Fibroblast of peridontal ligament (primary cell): ENCODE data around the gene SMIM44.
A peak's percentile ranks its signal among the peaks of the same experiment; 100 is the strongest.
"Not testable (repeated sequence)": the region's sequence is repeated elsewhere in the genome, so short reads cannot be mapped to it uniquely, and the experiment has no call there.

Source experiments
- DNase-seq: peaks from one replicate; pipeline ENCODE4 v3.0.0-alpha.2; 2010; ENCODE audit errors: extremely low read depth

SMIM44 gene

DNA sequence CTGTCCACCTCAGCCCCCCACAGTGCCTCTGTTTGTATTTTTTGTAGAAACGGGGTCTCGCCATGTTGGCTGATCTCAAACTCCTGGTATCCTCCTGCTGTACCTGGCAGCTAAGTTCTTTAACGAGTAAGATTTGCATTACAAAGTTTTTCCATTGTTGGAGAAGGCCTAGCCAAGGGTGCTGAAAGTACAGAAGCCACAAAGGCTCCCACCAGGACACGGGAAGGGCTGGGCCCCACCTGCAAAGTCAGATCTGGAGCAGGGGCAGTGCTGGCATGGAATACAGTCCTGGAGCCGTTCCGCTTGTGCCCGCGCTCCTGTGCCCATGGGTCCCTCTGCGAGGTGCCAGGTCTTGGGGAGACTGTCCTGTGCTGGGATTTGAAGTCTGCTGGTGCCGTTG, 35.0 kb upstream of the SMIM44 start:
- DNase-seq: no peak

DNA sequence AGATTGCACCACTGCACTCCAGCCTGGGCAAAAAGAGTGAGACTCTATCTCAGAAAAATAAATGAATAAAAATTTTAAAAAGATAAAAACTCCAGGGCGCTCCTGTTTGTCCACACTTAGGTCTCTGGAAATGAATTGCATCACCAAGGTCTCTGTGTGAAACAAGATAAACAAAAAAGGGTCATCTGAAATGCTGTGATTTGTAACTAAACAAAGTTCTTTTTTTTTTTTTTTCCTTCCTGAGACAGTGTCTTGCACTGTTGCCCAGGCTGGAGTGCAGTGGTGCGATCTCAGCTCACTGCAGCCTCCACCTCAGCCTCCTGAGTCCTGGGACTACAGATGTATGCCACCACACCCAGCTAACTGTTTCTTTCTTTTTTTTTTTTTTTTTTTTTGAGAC, 34.4 kb upstream of the SMIM44 start:
- no peak for DNase-seq

GRCh38 chr19:3516675-3517207, 33.5 kb upstream of the SMIM44 start:
- DNase-seq: no peak

GRCh38 chr19:3515891-3516422, 32.7 kb upstream of the SMIM44 start:
- DNase-seq: peak; percentile 41

GRCh38 chr19:3514930-3515329, 31.7 kb upstream of the SMIM44 start:
- no peak for DNase-seq

GRCh38 chr19:3513229-3514140, 30.2 kb upstream of the SMIM44 start:
- no peak for DNase-seq

DNA sequence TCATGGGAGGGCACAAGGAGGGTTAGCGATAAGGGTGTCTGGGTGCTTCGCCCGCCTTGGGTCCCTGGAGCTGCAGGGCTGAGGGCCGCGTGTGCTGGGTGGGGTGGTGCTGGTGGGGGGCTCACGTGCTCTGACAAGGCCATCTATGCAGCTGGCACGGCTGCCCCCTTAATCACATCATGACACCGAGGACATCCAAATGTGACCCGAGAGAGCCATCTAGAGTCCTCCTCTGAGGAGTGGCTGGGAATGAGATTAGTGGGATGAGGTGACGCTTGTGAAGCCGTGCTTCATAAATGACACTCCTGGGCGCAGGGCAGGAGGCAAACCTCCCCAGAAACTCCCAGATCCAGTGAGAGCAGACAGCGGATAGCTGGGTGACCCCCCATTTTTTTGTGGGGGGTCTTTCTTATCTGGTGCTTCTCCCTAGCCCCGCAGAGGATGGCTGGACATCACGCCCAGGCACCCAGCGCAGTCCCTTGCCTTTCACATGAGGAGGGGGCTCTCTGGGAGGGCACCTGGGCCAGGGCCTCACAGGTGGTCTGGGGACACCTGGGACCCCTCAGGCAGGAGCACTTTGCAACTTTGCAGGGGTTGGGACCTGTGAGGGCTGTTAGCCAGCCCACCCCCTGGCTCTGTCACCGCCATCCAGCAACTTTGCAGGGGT, 29.5 kb upstream of the SMIM44 start:
- DNase-seq: no peak

GRCh38 chr19:3511506-3512251, 28.4 kb upstream of the SMIM44 start:
- no peak for DNase-seq

DNA sequence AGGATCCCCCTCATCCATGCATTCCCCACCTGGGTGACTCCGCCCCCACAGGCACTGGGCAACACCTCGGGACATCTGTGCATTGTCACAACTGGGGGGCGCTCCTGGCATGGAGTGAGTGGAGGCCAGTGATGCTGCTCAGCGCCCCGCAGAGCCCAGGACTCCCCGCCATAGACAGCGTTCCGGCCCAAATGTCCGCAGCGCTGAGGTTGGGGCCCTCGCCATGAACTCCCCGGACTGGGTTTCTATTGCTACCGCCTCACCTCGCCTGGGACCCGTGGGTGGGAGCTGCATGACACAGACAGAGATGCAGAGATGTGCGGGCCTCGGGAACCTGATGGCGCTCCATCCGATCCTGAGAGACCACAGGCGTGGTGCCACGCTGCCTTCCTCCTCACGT, 27.5 kb upstream of the SMIM44 start:
- no peak for DNase-seq

GRCh38 chr19:3509566-3509989, 26.3 kb upstream of the SMIM44 start:
- no peak for DNase-seq

DNA sequence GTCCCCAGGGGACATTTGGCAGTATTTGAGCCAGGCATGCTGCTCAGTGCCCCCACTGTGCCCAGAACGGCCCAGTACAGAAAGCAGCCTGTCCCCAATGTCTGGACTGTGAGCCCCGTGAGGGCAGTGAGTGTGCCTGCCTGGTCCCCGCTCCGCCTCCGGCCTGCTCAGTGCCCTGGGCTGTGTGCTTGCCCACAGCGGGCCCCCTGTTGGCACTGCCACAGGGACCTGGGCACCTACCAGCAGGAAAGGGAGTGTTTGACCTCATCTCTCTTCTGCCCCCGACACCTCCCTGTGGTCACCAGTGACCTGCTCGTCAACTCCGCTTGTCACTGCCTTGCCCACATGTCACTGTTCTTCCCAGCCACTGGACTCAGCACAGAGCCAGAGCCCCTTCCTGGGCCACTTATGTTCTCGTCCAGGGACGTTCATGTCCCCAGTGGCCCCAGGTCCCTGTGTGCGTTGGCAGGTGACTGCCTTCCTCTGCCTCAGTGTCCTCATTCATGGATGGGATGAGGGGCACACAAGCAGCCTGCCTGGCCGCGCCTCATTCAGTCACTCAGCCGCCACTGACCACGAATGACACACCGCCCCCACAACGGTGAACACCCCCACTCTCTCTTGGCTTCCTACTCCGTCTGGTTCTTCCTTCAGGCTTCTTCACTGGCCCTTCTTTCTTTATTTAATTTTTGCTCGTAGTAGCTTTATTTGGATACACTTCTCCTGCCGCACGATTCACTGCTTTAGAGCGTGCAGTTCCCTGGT, 25.7 kb upstream of the SMIM44 start:
- DNase-seq: no peak

- not testable (repeated sequence) for DNase-seq
Measured at GRCh38 chr19:3508121-3508661, 24.9 kb upstream of the SMIM44 start.

- no peak for DNase-seq
Measured at GRCh38 chr19:3507371-3508120, 24.3 kb upstream of the SMIM44 start.

DNA sequence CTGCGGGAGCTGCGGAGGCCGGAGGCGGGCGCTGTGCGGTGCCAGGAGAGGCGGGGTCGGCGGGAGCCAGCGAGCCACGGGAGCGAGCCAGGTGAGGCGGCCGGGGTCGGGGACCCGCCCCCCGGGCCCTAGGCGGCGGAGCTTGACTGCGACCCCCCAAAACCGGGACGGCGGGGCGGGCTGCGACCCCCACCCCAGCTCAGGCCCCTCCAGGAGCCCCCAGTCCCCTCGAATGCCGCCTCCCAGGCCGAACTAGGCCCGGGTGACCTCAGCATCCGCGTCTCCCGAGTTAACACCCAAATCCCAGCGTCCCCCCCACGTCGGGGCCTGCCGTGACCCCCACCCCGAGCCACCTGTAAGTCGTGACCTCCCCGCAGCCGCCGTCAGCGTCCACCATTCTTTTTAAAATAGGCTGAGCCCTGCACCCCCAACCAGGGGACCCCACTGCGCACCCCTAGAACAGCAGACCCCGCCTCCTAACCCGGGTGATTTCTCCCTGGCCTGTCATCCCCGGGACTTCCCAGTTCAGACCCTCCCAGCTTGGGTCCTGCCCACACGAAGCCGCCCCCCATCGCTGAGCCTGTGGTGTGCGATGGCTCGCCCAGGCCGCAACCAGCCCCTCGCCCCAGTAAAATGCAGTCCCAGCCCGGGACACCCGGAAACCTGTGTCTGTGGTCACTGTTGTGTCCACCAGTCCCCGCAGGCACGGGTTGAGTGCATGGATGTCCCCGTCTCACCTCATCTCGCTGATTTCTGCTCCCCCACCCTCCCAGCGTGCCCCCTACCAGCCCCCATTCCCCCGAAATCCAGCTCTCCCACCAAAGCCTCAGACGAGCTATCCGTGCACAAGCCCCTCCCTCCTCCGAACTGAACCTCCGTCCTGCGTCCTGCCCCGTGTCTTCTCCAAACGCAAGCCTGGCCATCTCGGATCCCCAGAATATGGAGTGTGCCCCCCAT, 23.4 kb upstream of the SMIM44 start:
- no peak for DNase-seq

GRCh38 chr19:3505598-3506383, 22.6 kb upstream of the SMIM44 start, which contains the start of gene FZR1:
Gene FZR1 (plus strand): TSS chr19:3506311. CDS start chr19:3522990, 16,679 bp downstream.
- DNase-seq: peak; percentile 97

DNA sequence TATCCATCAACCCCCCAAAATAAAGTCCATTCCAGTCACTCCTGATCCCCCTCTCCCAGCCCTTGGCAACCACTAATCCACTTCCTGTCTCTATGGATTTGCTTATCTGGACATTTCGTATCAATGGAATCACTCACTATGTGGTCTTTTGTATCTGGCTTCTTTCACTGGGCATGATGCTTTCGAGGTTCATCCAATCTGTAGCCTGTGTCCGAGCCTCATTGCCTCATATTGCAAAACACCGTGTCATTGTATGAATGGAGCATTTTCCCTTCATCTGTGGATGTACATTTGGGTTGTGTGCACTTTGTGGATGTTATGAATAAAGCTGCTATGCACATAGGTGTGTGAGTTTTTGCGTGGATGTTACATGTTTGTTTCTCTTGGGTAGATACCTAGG, 21.5 kb upstream of the SMIM44 start:
- DNase-seq: no peak

DNA sequence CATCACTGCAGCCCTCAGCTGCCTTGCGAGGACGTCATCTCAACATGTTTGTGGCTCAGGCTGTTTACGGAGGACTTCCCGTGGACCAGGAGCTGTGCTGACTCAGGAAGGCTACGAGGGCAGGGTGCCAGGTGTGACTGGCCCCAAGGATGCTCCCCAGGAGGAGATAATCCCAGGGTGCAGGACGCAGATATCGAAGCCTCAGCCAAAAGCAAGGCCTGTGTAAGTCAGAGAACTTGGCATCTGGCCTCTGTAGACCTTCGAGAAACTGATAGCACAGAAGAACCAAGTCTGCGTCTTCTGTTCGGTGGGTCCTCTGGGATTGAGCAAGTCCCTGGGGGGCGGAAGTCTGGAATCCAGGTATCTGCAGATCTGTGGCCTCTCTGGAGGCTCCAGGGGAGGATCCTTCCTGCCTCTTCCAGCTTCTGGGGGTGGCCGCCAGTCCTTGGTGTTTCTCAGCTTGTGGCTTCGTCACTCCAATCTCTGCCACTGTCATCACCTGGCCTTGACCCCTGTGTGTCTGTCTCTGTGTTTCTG, 19.9 kb upstream of the SMIM44 start:
- no peak for DNase-seq

- DNase-seq: no peak
Measured at GRCh38 chr19:3501780-3502179, 18.5 kb upstream of the SMIM44 start.
